ENCODE measurements around the gene ATP1A2. TPM values are rescaled to one million over a fixed set of nuclear protein-coding genes. Genes with fewer than 3 reads are reported as not detected.

ATP1A2 gene
- total RNA-seq, 3 donors from 2014 or later (not counting 1 experiment from before 2014, with no cell fraction given): not detected

DNA sequence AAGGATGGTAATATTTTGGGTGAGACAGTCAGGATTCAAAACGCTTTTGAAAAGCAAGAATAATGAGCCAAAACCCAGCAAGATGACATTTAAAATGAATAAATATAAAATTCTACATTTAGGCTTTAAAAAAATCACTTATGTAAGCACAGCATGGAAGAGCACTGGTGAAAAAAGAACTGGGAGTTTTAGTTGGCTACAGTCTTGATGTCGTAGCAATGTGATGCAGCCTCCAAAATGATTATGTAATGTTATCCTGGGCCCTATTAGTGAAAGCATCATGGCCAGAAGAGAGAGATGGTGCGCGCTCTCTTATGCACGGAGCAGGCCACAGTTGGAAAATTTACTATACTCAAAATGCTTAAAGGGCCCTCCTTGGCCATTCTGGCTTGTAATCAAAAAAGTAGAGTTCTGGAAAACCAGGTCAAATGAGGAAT is 29.1 kb upstream of the ATP1A2 start:
- no peaks in the 10 kb centered on the region for H3K9me3 Mint-ChIP-seq
- WGBS (ENCODE audit: insufficient coverage): 98% methylated on average over 4 of the region's 5 CpGs
- no peak overlapping the region for H3K4me3 Mint-ChIP-seq
- no peak overlapping the region for H3K27ac Mint-ChIP-seq
- Histone ChIP-seq H3K27ac (ENCODE audit: low read length) (no peak overlapping the region), H3K36me3 (ENCODE audit: control insufficient read depth, insufficient read depth, low read length) (peaks cover 21% of the 10 kb centered on the region), H3K9me3 (ENCODE audit: control insufficient read depth, insufficient read depth, low read length) (no peaks in the 10 kb centered on the region), H3K27me3 (ENCODE audit: control insufficient read depth, insufficient read depth, low read length) (peaks cover 12% of the 10 kb centered on the region), H3K4me3 (ENCODE audit: low read length) (no peak overlapping the region), H3K4me1 (ENCODE audit: control insufficient read depth, insufficient read depth, low read length) (peaks cover 10% of the 10 kb centered on the region)
- H3K27me3 Mint-ChIP-seq (ENCODE audit: low read depth in 2 of 2): peaks cover 18% of the 10 kb centered on the region in 2 donors
- intact Hi-C loops (cut with micrococcal nuclease): loop anchor here (5.0 kb wide), 1 partner anchor 291 kb away; no protein-coding TSS in a partner anchor
- H3K4me1 Mint-ChIP-seq: peaks cover 11 to 20% of the 10 kb centered on the region in 2 donors
- DNase-seq (no peak), ATAC-seq (no peak)
- peaks cover 8% of the 10 kb centered on the region for H3K36me3 Mint-ChIP-seq
- TF ChIP-seq, protein P1, sequence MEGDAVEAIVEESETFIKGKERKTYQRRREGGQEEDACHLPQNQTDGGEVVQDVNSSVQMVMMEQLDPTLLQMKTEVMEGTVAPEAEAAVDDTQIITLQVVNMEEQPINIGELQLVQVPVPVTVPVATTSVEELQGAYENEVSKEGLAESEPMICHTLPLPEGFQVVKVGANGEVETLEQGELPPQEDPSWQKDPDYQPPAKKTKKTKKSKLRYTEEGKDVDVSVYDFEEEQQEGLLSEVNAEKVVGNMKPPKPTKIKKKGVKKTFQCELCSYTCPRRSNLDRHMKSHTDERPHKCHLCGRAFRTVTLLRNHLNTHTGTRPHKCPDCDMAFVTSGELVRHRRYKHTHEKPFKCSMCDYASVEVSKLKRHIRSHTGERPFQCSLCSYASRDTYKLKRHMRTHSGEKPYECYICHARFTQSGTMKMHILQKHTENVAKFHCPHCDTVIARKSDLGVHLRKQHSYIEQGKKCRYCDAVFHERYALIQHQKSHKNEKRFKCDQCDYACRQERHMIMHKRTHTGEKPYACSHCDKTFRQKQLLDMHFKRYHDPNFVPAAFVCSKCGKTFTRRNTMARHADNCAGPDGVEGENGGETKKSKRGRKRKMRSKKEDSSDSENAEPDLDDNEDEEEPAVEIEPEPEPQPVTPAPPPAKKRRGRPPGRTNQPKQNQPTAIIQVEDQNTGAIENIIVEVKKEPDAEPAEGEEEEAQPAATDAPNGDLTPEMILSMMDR (IDR thresholded peaks at IDR 0.05): no peak

DNA sequence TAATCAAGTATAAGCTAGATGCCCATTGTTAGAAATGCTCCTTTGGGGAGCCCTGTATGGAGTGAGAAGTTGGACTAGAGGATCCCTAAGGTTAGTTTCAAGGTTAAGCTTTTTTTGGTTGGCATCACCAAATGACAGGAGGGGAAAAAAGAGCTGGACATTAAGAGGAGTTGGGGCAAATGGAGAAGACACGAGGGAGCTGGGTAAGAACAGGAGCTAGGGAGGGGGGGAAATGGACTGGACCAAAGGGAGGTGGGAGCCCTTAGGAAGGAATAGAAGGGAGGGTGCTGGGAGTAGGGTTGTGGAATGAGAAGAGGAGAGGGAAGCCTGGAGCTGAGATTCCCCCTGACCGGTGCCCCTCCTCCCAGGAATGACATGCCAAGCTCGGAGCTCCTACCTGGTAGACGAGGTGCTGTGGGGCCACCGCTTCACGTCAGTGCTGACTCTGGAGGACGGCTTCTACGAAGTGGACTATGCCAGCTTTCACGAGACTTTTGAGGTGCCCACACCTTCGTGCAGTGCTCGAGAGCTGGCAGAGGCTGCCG is 28.4 kb upstream of the ATP1A2 start:
- intact Hi-C loops (cut with micrococcal nuclease): loop anchor here (5.0 kb wide), 1 partner anchor 290 kb away; no protein-coding TSS in a partner anchor
- no peak for DNase-seq
- no peaks in the 10 kb centered on the region for H3K9me3 Mint-ChIP-seq
- Histone ChIP-seq H3K9me3 (ENCODE audit: control insufficient read depth, insufficient read depth, low read length) (no peaks in the 10 kb centered on the region), H3K27me3 (ENCODE audit: control insufficient read depth, insufficient read depth, low read length) (peaks cover 6% of the 10 kb centered on the region), H3K4me3 (ENCODE audit: low read length) (no peak overlapping the region), H3K4me1 (ENCODE audit: control insufficient read depth, insufficient read depth, low read length) (peaks cover 10% of the 10 kb centered on the region), H3K36me3 (ENCODE audit: control insufficient read depth, insufficient read depth, low read length) (peaks cover 28% of the 10 kb centered on the region), H3K27ac (ENCODE audit: low read length) (no peak overlapping the region)
- peak overlapping the region in 1 of 2 donors; percentile 4 for H3K27ac Mint-ChIP-seq
- peaks cover 8% of the 10 kb centered on the region for H3K36me3 Mint-ChIP-seq
- H3K27me3 Mint-ChIP-seq (ENCODE audit: low read depth in 2 of 2): peaks cover 11 to 14% of the 10 kb centered on the region in 2 donors
- 95% methylated on average over 12 of the region's 12 CpGs for WGBS (ENCODE audit: insufficient coverage)
- TF ChIP-seq, protein P1 (IDR thresholded peaks at IDR 0.05): no peak
- ATAC-seq: no peak
- H3K4me3 Mint-ChIP-seq: no peak overlapping the region
- peaks cover 11 to 20% of the 10 kb centered on the region in 2 donors for H3K4me1 Mint-ChIP-seq

DNA sequence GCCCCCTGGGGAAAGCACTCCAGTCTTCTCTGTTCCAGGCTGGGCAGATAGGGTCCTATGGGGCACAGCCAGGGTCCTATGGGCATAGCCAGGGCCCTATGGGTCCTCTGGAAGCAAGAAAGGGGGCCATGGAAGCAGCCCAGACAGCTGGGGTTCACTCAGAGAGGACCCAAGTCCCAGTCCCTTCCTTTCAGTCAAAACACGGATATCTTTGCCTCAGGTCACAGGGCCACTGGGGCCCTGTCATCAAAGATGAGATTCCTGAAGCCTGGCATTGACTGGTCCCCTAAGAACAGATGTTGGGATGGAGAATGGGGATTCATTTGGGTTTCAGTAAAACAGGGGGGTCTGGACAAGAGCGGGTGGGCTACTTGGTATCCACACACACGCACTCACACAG is 25.7 kb upstream of the ATP1A2 start:
- no peaks in the 10 kb centered on the region for H3K9me3 ChIP-seq (ENCODE audit: control insufficient read depth, insufficient read depth, low read length)
- no peak overlapping the region for H3K4me3 Mint-ChIP-seq
- H3K4me1 Mint-ChIP-seq: peaks cover 6 to 21% of the 10 kb centered on the region in 2 donors
- TF ChIP-seq, protein P1 (IDR thresholded peaks at IDR 0.05): no peak
- H3K4me1 ChIP-seq (ENCODE audit: control insufficient read depth, insufficient read depth, low read length): peaks cover 4% of the 10 kb centered on the region
- H3K27ac Mint-ChIP-seq: no peak overlapping the region
- intact Hi-C loops (cut with micrococcal nuclease): loop anchor here (5.0 kb wide), 1 partner anchor 287 kb away; no protein-coding TSS in a partner anchor
- DNase-seq: no peak
- H3K27ac ChIP-seq (ENCODE audit: low read length): no peak overlapping the region
- no peak for ATAC-seq
- peaks cover 44% of the 10 kb centered on the region for H3K36me3 ChIP-seq (ENCODE audit: control insufficient read depth, insufficient read depth, low read length)
- no peaks in the 10 kb centered on the region for H3K9me3 Mint-ChIP-seq
- H3K27me3 Mint-ChIP-seq (ENCODE audit: low read depth in 2 of 2): no peaks in the 10 kb centered on the region
- 98% methylated on average over 3 of the region's 3 CpGs for WGBS (ENCODE audit: insufficient coverage)
- H3K36me3 Mint-ChIP-seq: peaks cover 8% of the 10 kb centered on the region
- H3K4me3 ChIP-seq (ENCODE audit: low read length): no peak overlapping the region
- no peaks in the 10 kb centered on the region for H3K27me3 ChIP-seq (ENCODE audit: control insufficient read depth, insufficient read depth, low read length)

DNA sequence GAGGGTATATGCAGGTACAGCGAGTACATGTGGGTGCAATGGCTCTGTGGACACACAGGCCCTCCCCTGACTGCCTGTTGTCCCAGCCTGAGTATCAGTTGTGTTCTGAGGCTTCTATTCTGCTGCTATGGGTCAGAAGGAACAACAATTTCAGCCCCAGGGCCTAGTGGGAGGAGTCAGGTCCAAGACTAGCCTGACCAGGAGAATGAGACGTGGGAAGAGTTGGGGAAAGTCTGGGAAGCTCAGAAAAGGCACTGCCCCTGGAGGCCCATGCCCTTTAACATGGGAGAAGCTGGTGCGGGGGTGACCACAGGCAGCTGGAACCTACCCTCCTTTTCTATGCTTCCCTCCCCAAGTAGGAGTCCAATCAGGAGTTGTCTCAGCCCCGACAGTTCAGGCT is 24.8 kb upstream of the ATP1A2 start:
- DNase-seq (no peak), ATAC-seq (no peak)
- H3K27ac ChIP-seq (ENCODE audit: low read length): no peak overlapping the region
- Mint-ChIP-seq H3K4me3 (no peak overlapping the region), H3K36me3 (peaks cover 8% of the 10 kb centered on the region), H3K4me1 (peaks cover under 1 to 18% of the 10 kb centered on the region in 2 donors), H3K9me3 (no peaks in the 10 kb centered on the region), H3K27me3 (ENCODE audit: low read depth in 2 of 2) (no peaks in the 10 kb centered on the region), H3K27ac (no peak overlapping the region)
- peaks cover 46% of the 10 kb centered on the region for H3K36me3 ChIP-seq (ENCODE audit: control insufficient read depth, insufficient read depth, low read length)
- H3K4me3 ChIP-seq (ENCODE audit: low read length): no peak overlapping the region
- H3K27me3 ChIP-seq (ENCODE audit: control insufficient read depth, insufficient read depth, low read length): no peaks in the 10 kb centered on the region
- intact Hi-C loops (cut with micrococcal nuclease): no loop called here
- H3K9me3 ChIP-seq (ENCODE audit: control insufficient read depth, insufficient read depth, low read length): no peaks in the 10 kb centered on the region
- H3K4me1 ChIP-seq (ENCODE audit: control insufficient read depth, insufficient read depth, low read length): peaks cover under 1% of the 10 kb centered on the region
- WGBS (ENCODE audit: insufficient coverage): 92% methylated on average over 4 of the region's 4 CpGs
- TF ChIP-seq, protein P1 (IDR thresholded peaks at IDR 0.05): no peak
